Aorta (tissue), 5 donors: ENCODE data around the gene CDH26. TPM values are rescaled to one million over a fixed set of nuclear protein-coding genes. Genes with fewer than 3 reads are reported as not detected.

Experiments used
- ATAC-seq: fragments of 200-7000 bp; cut with Tn5 transposase; one replicate; pipeline ENCODE4 v1.9.1; 2022; ENCODE audit warnings: moderate library complexity; ENCODE audit not compliant: low FRiP score
- DNase-seq, 2 donors: peaks; one replicate each; pipeline ENCODE4 v3.0.0-alpha.2; 2020
- H3K27ac ChIP-seq, 2 donors: one replicate each; pipeline ENCODE4 v1.5.1; 2013; ENCODE audit warnings: low read length in 2 of 2, mild to moderate bottlenecking in 2 of 2, moderate library complexity in 2 of 2, control low read depth in 1 of 2, inconsistent platforms in 1 of 2, low read depth in 1 of 2
- H3K27me3 ChIP-seq, 2 donors: one replicate each; pipeline ENCODE4 v1.6.1; 2013; ENCODE audit warnings: control low read depth in 1 of 2, low read length in 1 of 2, mild to moderate bottlenecking in 1 of 2, moderate library complexity in 1 of 2; ENCODE audit not compliant: insufficient read depth in 2 of 2, control insufficient read depth in 1 of 2
- H3K36me3 ChIP-seq, 2 donors: one replicate each; pipeline ENCODE4 v1.6.1; 2013; ENCODE audit warnings: control low read depth in 1 of 2, low read length in 1 of 2, mild to moderate bottlenecking in 1 of 2; ENCODE audit not compliant: insufficient read depth in 2 of 2, control insufficient read depth in 1 of 2
- H3K4me1 ChIP-seq, 2 donors: one replicate each; pipeline ENCODE4 v1.6.1; 2013; ENCODE audit warnings: low read length in 2 of 2, control low read depth in 1 of 2, mild to moderate bottlenecking in 1 of 2, moderate library complexity in 1 of 2; ENCODE audit not compliant: insufficient read depth in 2 of 2, control insufficient read depth in 1 of 2
- H3K4me3 ChIP-seq, 2 donors: one replicate each; pipeline ENCODE4 v1.5.1; 2013; ENCODE audit warnings: low read length in 2 of 2, control low read depth in 1 of 2, mild to moderate bottlenecking in 1 of 2
- H3K9me3 ChIP-seq: one replicate; pipeline ENCODE4 v1.6.1; 2013; ENCODE audit warnings: mild to moderate bottlenecking, low read length; ENCODE audit not compliant: control insufficient read depth
- WGBS, 2 donors: extraction: QIAGEN DNeasy Blood & Tissue Kit; methylation state at CpG; one replicate each; pipeline ENCODE4 v1.1.7; 2013; 5-methylcytosine and 5-hydroxymethylcytosine counted together
- intact Hi-C, 2 donors: fragments of 100-400 bp; cut with DNase I; formaldehyde crosslinking; loops; one replicate each; pipeline versions ENCODE4 v1.14.2 to v1.15.0; 2022
- polyA plus RNA-seq, 2 donors: library from polyadenylated mRNA; stranded (reverse); fragments of 200-250 nt; gene quantifications; one replicate each; pipeline ENCODE4 v1.2.3, GENCODE V29; 2013
- total RNA-seq, 2 donors: library from RNA; stranded (reverse); fragmentation: NEBNext Ultra II Directional; extraction: Animal tissue kit (Norgen Biotek cat#: 25700); gene quantifications; one replicate each; pipeline ENCODE4 v1.2.1, GENCODE V29; 2021
- donor health status: healthy with polysubstance abuse.
- donor health status: Bipolar disorder and iron deficiency.
- donor health status: DM: no; HTN: no; CAD: no.
- donor health status: DM: no; HTN: no; CAD: no.
- donor health status: DM: yes; HTN: yes; CAD: no.

CDH26 gene
- total and polyA plus RNA-seq, 4 donors: 1.2 to 4.5 (median 2.8) TPM; not detected in 1

DNA sequence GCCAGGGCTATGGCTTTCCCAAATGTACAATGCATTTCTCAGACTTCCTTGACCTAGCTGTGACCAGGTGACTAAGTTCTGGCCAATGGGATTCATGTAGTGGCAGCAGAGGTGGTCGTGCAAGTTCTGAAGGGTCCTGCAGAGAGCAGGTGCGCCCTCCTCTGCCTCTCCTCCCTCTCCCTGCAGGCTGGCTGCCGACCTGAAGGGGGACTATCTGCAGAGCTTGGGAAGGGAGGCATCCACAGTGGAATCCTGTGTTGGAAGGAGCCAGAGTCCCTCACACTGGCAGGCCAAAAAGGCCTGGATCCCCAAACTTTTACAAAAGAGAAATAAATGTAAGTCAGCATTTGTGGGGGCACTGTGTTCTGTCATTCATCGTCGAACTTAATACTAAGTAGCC lies 66.6 kb downstream of the CDH26 start:
- Histone ChIP-seq H3K4me1 (no peaks in the 10 kb centered on the region), H3K27ac (no peak overlapping the region), H3K36me3 (no peaks in the 10 kb centered on the region), H3K9me3 (peaks cover 5% of the 10 kb centered on the region), H3K4me3 (no peak overlapping the region), H3K27me3 (no peaks in the 10 kb centered on the region)
- intact Hi-C loops: no loop called here
- WGBS, 2 donors: 55 to 66% methylated on average over 5 of the region's 5 CpGs
- no peak for DNase-seq
- ATAC-seq: no peak

DNA sequence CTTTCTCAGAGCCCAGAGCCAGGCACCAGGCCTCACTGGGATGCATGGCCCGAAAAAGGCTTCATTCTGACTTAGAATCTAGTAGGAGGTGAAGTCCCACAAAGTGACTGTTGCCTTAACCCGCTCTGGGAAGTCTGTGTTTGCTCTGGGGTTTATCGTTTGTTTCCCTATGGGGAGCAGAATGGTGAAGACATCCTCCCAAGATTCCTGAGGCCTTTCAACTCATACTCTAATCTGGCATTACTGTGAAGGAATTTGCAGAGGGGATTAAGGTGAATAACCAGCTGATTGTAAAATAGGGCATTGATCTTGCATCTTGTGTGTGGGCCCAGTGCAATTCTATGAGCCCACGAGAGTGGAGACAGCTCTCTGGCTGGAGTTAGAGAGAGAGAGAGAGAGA lies 67.8 kb downstream of the CDH26 start:
- no peaks in the 10 kb centered on the region for H3K36me3 ChIP-seq
- no peaks in the 10 kb centered on the region for H3K27me3 ChIP-seq
- no peak for DNase-seq
- H3K4me3 ChIP-seq: no peak overlapping the region
- peaks cover 5% of the 10 kb centered on the region for H3K9me3 ChIP-seq
- no peaks in the 10 kb centered on the region for H3K4me1 ChIP-seq
- H3K27ac ChIP-seq: no peak overlapping the region
- no peak for ATAC-seq
- intact Hi-C loops: no loop called here
- WGBS, 2 donors: 84 to 86% methylated on average over 4 of the region's 4 CpGs

DNA sequence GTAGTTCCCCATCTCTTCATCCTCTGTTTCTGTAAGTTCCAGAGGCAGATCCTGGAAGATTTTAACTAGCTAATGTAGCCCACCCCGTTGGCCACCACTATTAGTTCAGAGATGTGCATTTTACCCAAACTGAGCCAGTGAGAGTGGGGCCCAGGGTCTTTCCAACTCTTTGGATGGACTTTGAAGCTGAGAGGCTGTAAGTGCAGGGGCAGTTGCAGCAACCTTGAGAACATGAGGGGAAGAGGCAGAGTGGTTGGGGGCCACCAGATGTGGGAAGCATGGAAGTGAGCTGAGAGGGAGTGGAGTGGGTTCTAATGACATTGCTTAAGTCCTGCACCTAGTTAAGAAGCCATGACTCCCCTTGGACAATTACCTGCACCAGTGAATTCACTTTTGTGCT lies 72.2 kb downstream of the CDH26 start:
- Histone ChIP-seq H3K4me1 (no peaks in the 10 kb centered on the region), H3K27me3 (no peaks in the 10 kb centered on the region), H3K9me3 (peaks cover 2% of the 10 kb centered on the region), H3K36me3 (no peaks in the 10 kb centered on the region), H3K27ac (no peak overlapping the region), H3K4me3 (no peak overlapping the region)
- intact Hi-C loops: no loop called here
- 92 to 94% methylated on average over 1 of the region's 1 CpG for WGBS, 2 donors
- no peak for DNase-seq
- ATAC-seq: no peak

DNA sequence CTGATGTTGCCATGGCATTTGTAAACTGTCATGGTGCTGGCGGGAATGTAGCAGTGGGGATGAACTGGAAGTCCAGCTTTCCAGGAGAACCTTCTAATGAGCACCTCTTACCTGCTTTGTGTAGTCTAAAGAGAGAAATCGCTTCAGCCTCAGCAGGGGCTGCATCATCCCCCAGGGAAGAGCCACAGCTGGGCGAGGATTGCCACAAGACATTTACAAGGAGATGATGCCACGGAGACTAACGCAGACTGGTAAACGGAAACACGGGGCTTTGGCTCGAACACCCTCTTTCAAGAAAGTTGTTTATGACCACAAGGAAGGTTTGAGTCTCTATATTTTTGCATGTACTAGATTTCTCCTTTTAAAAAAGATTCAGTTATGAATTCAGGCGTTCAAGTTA lies 72.9 kb downstream of the CDH26 start:
- intact Hi-C loops: no loop called here
- 80 to 86% methylated on average over 9 of the region's 9 CpGs for WGBS, 2 donors
- DNase-seq (no peak), ATAC-seq (no peak)
- no peaks in the 10 kb centered on the region for H3K4me1 ChIP-seq
- H3K4me3 ChIP-seq: no peak overlapping the region
- no peak overlapping the region for H3K27ac ChIP-seq
- H3K27me3 ChIP-seq: no peaks in the 10 kb centered on the region
- no peaks in the 10 kb centered on the region for H3K36me3 ChIP-seq
- H3K9me3 ChIP-seq: peaks cover 2% of the 10 kb centered on the region

DNA sequence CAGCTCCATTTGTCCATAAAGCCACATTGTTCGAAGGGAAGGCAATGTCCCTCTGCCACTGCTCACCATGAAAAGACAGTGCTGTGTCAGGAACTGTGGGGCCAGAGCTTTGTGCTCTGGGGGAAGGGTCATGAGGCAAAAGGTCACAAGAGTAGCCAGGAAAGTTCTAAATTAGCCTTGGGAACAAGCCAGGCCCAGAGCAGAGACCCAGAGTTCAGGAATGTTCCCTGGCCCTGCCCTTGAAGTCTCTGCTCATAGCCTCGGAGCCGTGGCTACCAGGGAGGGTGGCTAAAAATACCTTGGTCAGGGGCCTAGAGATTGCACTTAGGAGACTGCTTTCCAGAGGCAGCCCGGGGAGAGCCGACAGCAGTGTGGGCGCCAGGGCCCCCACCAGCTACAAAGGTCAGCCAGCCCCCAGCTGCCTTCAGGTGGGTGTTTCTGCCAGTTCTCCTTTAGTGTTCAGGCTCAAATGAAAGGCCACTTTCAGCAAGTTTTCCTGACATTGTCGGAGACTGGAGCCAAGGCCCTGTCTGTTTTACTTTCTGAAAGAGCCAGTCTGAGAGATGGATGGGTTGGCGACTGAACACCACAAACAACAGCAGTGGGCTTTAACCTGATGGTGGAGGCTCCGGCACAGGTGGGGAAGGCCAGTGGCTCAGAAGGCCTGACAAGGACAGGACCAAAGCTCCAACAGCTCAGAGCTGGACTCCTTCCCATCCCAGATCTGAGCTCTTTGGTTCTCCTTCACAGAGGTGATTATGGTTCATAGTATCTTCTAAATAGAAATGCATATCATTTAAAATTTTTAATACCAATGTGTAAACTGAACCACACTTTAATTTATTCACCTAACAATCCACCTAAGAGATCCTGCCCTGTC lies 76.2 kb downstream of the CDH26 start:
- DNase-seq (peak in 1 of 2 donors; percentile 55), ATAC-seq (peak; percentile 62)
- Histone ChIP-seq H3K36me3 (no peaks in the 10 kb centered on the region), H3K4me1 (no peaks in the 10 kb centered on the region), H3K9me3 (no peaks in the 10 kb centered on the region), H3K27me3 (no peaks in the 10 kb centered on the region), H3K4me3 (no peak overlapping the region), H3K27ac (peak overlapping the region; percentile 14 to 53)
- intact Hi-C loops: no loop called here
- 12 to 18% methylated on average over 9 of the region's 9 CpGs for WGBS, 2 donors

DNA sequence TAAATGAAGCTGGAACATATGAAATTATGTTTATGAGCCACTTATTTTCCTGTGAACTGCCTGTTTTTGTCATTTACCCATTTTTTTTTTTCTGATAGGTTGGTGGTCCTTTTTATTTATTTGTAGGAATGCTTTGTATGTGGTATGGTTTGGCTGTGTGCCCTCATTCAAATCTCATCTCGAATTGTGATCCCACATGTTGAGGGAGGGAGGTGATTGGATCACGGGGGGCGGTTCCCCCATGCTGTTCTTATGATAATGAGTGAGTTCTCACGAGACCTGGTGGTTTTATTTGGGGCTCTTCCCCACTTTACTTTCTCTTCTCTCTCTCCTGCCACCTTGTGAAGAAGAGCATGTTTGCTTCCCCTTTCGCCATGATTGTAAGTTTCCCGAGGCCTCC lies 77.3 kb downstream of the CDH26 start:
- DNase-seq: no peak
- no peaks in the 10 kb centered on the region for H3K4me1 ChIP-seq
- peaks cover 0 to 1% of the 10 kb centered on the region in 2 donors for H3K27me3 ChIP-seq
- H3K36me3 ChIP-seq: no peaks in the 10 kb centered on the region
- no peaks in the 10 kb centered on the region for H3K9me3 ChIP-seq
- no peak overlapping the region for H3K27ac ChIP-seq
- ATAC-seq: no peak
- 81% methylated on average over 6 of the region's 6 CpGs for WGBS, 2 donors
- intact Hi-C loops: no loop called here
- no peak overlapping the region for H3K4me3 ChIP-seq

DNA sequence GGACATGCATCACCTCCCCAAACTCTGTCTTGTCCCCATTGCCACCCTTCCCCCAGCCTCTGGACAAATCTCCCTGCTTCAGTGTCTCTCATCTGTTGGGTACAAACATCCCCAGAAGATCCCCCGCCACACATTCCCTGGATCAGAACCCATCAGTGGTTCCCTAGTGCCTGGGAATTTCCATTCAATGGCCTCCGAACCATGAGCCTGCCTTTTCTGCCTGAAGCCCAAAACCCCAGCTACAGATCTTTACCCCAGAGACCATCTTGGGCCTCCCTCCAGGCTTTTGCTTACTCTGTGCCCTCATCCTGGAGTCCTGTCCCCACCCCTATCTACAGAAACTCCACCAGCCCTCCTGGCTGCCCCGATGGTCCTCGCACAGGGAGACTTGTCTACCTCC lies 78.1 kb downstream of the CDH26 start:
- H3K4me3 ChIP-seq: no peak overlapping the region
- H3K27me3 ChIP-seq: peaks cover 0 to 2% of the 10 kb centered on the region in 2 donors
- no peaks in the 10 kb centered on the region for H3K9me3 ChIP-seq
- WGBS, 2 donors: 91 to 94% methylated on average over 4 of the region's 4 CpGs
- no peaks in the 10 kb centered on the region for H3K36me3 ChIP-seq
- no peaks in the 10 kb centered on the region for H3K4me1 ChIP-seq
- intact Hi-C loops: no loop called here
- DNase-seq: peak in 1 of 2 donors; percentile 37
- no peak for ATAC-seq
- no peak overlapping the region for H3K27ac ChIP-seq

DNA sequence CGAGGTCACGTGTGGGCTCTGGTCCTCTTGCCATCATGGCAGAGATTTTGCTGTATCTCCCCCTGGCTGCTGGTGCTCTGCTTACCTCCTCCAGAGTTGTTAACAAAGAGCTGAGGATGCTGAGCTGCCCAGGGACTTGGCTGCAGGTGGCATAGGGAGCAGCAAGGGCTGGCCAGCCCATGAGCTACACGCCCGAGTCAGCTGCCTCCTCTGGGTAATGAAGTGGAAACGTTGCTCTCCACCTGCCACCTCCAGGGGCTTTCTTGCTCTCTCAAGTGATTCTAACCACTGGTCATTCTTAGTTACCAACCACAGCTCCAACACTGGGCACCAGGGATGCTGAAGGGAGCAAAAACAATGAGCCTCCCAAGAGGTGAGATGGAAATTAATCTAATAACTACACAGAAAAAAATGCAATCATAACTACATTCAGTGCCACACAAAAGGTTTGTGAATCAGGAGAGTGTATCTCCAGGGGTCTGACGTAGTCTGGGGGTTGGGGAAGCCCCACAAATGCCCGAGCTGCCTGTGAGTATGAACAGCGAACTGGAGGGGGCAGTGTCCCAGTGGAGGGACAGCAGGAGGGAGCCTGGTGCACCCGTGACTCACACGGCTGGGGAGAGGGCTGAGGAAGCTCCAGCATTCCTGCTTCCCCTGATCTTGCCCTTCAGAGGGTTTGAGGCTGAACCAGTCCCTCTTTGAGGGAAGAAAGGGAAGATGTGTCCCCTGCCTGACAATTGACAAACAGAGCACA lies 78.7 kb downstream of the CDH26 start:
- H3K9me3 ChIP-seq: no peaks in the 10 kb centered on the region
- H3K27me3 ChIP-seq: peaks cover 0 to 2% of the 10 kb centered on the region in 2 donors
- H3K27ac ChIP-seq: no peak overlapping the region
- no peak overlapping the region for H3K4me3 ChIP-seq
- DNase-seq: peak in 1 of 2 donors; percentile 59
- no peaks in the 10 kb centered on the region for H3K4me1 ChIP-seq
- no peak for ATAC-seq
- 66 to 74% methylated on average over 10 of the region's 10 CpGs for WGBS, 2 donors
- no peaks in the 10 kb centered on the region for H3K36me3 ChIP-seq
- intact Hi-C loops: no loop called here
